ENCODE measurements around the gene PCBP4.
"Not testable (repeated sequence)": the region's sequence is repeated elsewhere in the genome, so short reads cannot be mapped to it uniquely, and the experiment has no call there.

PCBP4 gene

DNA sequence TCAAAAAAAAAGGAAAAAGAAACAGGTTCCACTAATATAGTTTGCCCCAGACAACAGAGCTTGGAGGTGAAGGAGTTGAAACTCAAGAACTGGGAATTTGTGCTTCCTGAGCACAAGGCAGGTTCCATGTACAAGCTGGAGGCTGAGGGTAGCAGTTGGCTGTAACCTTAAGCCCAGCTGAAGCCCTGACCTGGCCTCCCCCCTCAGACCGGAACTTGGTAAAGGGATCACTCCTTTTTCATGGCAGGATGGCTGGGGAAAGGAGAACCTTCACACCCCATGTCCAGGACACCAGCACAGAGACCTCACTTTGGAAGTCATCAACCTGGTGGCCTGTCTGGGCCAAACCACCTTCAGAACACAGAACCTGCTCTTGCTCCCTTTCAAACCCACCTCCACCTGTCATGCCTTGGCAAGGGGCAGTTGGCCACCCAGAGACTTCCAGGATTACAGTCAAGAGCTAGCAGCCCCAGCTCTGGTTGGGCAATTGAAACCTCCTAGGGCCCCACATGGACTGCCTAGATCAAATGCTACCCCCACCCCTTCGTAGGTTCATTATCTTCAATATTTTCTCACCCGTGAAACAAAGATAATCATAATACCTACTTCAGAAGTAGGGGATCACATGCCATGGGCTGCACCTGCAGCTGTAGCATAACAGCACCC, 24.9 kb upstream of the PCBP4 start:
- peaks cover 32% of the 10 kb centered on the region for H3K36me3 ChIP-seq (ENCODE audit: control insufficient read depth, insufficient read depth, low read length, severe bottlenecking)
- H3K4me1 ChIP-seq (ENCODE audit: control insufficient read depth, insufficient read depth, low read length) = peaks cover 41% of the 10 kb centered on the region
- peak overlapping the region; percentile 14 for H3K9ac ChIP-seq (ENCODE audit: low read length)
- no peak overlapping the region for H3K4me3 ChIP-seq (ENCODE audit: low read length)
- H3K27me3 ChIP-seq (replicated peaks; ENCODE audit: control insufficient read depth, insufficient read depth, low read length) = no peaks in the 10 kb centered on the region
- no peak for DNase-seq (ENCODE audit: low read depth)
- no peaks in the 10 kb centered on the region for H3K9me3 ChIP-seq (ENCODE audit: control insufficient read depth, low read length)

DNA sequence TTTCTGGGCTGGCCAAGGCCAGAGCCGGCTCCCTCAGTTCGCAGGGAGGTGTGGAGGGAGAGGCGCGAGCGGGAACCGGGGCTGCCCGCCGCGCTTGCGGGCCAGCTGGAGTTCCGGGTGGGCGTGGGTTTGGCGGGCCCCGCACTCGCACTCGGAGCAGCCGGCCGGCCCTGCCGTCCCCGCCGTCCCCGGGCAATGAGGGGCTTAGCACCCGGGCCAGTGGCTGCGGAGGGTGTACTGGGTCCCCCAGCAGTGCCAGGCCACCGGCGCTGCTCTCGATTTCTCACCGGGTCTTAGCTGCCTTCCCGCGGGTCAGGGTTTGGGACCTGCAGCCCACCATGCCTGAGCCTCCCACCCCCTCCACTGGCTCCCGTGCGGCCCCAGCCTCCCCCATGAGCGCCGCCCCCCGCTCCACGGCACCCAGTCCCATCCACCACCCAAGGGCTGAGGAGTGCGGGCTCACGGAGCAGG, 23.3 kb upstream of the PCBP4 start:
- not testable (repeated sequence) for H3K9me3 ChIP-seq (ENCODE audit: control insufficient read depth, low read length); H3K4me3 ChIP-seq (ENCODE audit: low read length); DNase-seq (ENCODE audit: low read depth); H3K27me3 ChIP-seq (replicated peaks; ENCODE audit: control insufficient read depth, insufficient read depth, low read length)
- H3K36me3 ChIP-seq (ENCODE audit: control insufficient read depth, insufficient read depth, low read length, severe bottlenecking) = peaks cover 37% of the 10 kb centered on the region
- H3K9ac ChIP-seq (ENCODE audit: low read length) = peak overlapping the region; percentile 81
- peaks cover 49% of the 10 kb centered on the region for H3K4me1 ChIP-seq (ENCODE audit: control insufficient read depth, insufficient read depth, low read length)

DNA sequence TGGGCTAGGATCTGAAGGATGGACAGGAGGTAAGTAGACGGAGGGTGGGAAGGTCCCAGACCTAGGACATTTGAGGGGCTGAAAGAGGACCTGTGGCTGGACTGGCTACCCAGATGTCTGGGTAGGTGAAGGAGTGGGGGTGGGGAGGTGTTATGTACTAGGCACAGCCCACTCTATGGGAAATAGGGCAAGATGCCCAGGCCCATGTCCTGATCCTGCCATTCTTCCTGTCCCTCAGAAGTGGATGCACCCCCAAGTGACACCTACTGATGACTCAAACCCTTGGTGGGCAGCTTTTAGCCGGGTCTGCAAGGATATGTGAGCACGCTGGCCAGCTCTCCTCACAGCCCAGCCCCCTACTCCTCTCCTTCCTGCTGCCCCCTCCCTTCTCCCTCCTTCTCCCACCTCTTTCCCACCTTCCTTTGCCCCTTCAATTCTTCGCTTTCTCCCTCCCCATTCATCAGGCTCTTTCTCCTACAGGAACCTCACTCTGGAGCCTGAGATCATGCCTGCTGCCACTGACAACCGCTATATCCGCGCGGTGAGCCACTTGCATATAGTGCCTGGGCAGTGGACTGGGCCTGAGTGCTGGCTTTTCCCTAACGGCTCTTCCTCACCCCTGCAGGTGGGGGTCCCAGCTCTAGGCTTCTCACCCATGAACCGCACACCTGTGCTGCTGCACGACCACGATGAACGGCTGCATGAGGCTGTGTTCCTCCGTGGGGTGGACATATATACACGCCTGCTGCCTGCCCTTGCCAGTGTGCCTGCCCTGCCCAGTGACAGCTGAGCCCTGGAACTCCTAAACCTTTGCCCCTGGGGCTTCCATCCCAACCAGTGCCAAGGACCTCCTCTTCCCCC, 21.3 kb upstream of the PCBP4 start:
- H3K9ac ChIP-seq (ENCODE audit: low read length) = peak overlapping the region; percentile 81
- peaks cover 21% of the 10 kb centered on the region for H3K36me3 ChIP-seq (ENCODE audit: control insufficient read depth, insufficient read depth, low read length, severe bottlenecking)
- H3K4me1 ChIP-seq (ENCODE audit: control insufficient read depth, insufficient read depth, low read length) = peaks cover 53% of the 10 kb centered on the region
- no peak overlapping the region for H3K4me3 ChIP-seq (ENCODE audit: low read length)
- no peak for DNase-seq (ENCODE audit: low read depth)
- no peaks in the 10 kb centered on the region for H3K9me3 ChIP-seq (ENCODE audit: control insufficient read depth, low read length)
- no peaks in the 10 kb centered on the region for H3K27me3 ChIP-seq (replicated peaks; ENCODE audit: control insufficient read depth, insufficient read depth, low read length)

DNA sequence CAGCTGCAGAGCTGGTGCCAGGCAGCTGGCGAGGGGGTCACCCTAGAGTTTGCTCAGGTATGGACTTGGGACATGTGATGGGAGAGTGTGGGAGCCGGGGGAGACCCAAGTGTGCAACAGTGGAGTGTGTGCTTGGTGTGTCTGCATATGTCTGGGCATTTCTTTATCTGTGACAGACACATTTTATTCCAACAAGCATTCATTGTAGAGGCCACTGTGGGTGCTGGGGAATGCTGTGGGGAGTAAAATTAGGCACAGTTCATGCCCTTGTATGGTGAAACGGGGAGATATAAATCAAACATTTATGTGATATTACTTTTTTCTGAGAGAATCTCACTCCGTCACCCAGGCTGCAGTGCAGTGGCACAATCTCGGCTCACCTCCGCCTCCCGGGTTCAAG, 20.3 kb upstream of the PCBP4 start:
- DNase-seq (ENCODE audit: low read depth) = no peak
- peaks cover 50% of the 10 kb centered on the region for H3K4me1 ChIP-seq (ENCODE audit: control insufficient read depth, insufficient read depth, low read length)
- H3K36me3 ChIP-seq (ENCODE audit: control insufficient read depth, insufficient read depth, low read length, severe bottlenecking) = peaks cover 14% of the 10 kb centered on the region
- H3K9ac ChIP-seq (ENCODE audit: low read length) = no peak overlapping the region
- H3K9me3 ChIP-seq (ENCODE audit: control insufficient read depth, low read length) = no peaks in the 10 kb centered on the region
- no peaks in the 10 kb centered on the region for H3K27me3 ChIP-seq (replicated peaks; ENCODE audit: control insufficient read depth, insufficient read depth, low read length)
- no peak overlapping the region for H3K4me3 ChIP-seq (ENCODE audit: low read length)

DNA sequence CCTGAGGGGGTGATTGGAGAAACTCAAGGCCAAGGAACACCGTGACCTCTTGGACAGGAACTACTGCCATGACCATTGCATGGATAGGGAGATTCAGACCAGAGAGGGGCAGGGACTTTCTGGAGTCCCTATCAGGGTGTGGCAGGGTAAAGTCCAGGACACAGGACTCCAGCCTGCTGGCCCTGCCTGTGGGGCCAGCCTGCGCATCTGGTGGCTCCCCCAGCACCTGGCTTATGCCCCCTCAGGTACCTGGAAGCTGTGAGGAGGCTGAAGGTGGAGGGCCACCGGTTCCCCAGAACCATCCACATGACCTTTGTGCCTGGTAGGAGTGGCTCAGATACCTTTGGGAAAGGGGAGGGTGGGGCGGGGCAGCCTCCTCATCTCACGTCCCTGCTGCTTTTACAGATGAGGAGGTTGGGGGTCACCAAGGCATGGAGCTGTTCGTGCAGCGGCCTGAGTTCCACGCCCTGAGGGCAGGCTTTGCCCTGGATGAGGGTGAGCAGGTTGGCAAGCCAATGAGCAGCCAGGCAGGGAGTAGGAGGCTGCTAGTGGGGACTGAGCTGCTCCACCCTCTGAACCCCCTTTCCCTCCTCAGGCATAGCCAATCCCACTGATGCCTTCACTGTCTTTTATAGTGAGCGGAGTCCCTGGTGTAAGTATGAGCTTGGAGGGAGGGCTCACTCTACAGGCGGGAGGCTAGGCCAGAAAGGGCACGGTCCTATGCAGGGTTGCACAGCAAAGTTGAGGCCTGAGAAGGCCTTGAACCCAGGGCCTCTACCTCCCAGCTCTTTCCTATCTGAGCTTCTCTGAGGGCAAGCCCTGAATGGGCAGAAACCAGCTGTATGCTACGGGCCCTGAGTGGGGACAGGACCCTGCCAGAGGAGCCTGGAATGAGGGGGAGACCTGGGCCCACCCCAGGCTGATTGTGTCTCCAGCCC, 19.0 kb upstream of the PCBP4 start:
- Histone ChIP-seq H3K36me3 (ENCODE audit: control insufficient read depth, insufficient read depth, low read length, severe bottlenecking) (peaks cover 6% of the 10 kb centered on the region), H3K27me3 (replicated peaks; ENCODE audit: control insufficient read depth, insufficient read depth, low read length) (no peaks in the 10 kb centered on the region), H3K4me3 (ENCODE audit: low read length) (no peak overlapping the region), H3K9ac (ENCODE audit: low read length) (no peak overlapping the region), H3K4me1 (ENCODE audit: control insufficient read depth, insufficient read depth, low read length) (peaks cover 51% of the 10 kb centered on the region), H3K9me3 (ENCODE audit: control insufficient read depth, low read length) (no peaks in the 10 kb centered on the region)
- DNase-seq (ENCODE audit: low read depth) = no peak

DNA sequence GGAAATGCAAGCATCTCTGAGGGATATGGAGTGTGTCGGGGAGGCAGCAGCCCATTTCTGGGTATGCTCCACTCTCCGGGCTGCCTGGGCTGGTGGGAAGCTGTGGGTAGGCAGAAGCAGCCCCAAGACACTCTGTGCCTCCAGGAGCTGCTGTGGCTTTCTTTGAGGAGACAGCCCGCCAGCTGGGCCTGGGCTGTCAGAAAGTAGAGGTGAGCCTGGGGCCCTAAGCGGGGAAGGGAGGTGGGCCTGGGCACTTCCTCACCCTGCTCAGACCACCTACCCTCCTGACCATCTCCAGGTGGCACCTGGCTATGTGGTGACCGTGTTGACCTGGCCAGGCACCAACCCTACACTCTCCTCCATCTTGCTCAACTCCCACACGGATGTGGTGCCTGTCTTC, 17.8 kb upstream of the PCBP4 start:
- H3K27me3 ChIP-seq (replicated peaks; ENCODE audit: control insufficient read depth, insufficient read depth, low read length) = no peaks in the 10 kb centered on the region
- DNase-seq (ENCODE audit: low read depth) = no peak
- H3K4me1 ChIP-seq (ENCODE audit: control insufficient read depth, insufficient read depth, low read length) = peaks cover 48% of the 10 kb centered on the region
- H3K36me3 ChIP-seq (ENCODE audit: control insufficient read depth, insufficient read depth, low read length, severe bottlenecking) = peaks cover 13% of the 10 kb centered on the region
- H3K9ac ChIP-seq (ENCODE audit: low read length) = peak overlapping the region; percentile 82
- H3K4me3 ChIP-seq (ENCODE audit: low read length) = no peak overlapping the region
- H3K9me3 ChIP-seq (ENCODE audit: control insufficient read depth, low read length) = no peaks in the 10 kb centered on the region

DNA sequence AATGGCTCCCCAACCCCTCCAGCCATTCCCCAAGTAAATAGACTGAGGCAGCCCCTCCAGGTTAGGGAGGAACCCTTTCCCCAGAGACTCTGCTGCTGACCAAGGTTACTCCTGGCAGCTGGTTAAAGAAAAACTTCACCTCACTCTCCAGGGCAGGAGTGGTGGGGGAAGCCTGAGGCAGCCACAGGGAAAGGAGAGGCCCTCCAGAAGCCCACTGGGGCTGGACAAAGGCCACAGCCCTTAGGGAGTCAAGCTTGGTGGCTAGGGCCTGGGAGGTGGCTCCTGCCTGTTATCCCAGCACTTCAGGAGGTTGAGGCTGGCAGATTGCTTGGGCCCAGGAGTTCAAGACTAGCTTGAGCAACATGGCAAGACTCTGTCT, 17.0 kb upstream of the PCBP4 start:
- peak overlapping the region; percentile 82 for H3K9ac ChIP-seq (ENCODE audit: low read length)
- peaks cover 41% of the 10 kb centered on the region for H3K4me1 ChIP-seq (ENCODE audit: control insufficient read depth, insufficient read depth, low read length)
- H3K9me3 ChIP-seq (ENCODE audit: control insufficient read depth, low read length) = no peaks in the 10 kb centered on the region
- H3K36me3 ChIP-seq (ENCODE audit: control insufficient read depth, insufficient read depth, low read length, severe bottlenecking) = peaks cover 13% of the 10 kb centered on the region
- DNase-seq (ENCODE audit: low read depth) = no peak
- H3K27me3 ChIP-seq (replicated peaks; ENCODE audit: control insufficient read depth, insufficient read depth, low read length) = no peaks in the 10 kb centered on the region
- peak overlapping the region; percentile 81 for H3K4me3 ChIP-seq (ENCODE audit: low read length)

DNA sequence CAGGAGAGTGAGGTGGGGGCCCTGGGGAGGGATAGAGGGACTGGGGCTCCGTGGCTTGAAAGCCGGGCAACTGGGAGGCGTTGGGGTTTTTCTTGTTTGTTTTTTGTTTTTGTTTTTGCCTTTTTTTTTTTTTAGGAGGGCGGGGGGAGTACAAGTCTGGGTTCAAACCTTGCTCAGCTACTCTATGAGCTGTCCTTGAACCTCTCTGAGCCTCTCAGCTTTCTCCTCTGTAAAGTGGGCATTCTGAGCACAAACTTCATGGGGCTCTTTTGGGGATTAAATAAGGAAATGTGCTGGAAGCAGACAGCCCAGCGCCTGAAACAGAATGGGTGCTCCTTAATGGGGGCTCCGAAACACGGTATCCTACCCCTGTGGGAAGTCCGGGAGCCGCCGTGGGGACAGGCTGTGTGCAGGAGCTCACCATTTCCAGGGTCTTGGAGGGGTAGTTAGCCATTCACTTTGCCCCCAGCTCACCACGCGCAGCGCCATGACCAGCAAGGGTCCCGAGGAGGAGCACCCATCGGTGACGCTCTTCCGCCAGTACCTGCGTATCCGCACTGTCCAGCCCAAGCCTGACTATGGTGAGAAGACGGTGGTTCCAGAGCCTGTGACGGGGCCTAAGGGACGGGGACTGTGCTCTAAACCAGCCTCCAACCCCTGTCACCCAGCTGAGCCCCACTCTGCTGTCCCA, 16.5 kb upstream of the PCBP4 start:
- Histone ChIP-seq H3K4me1 (ENCODE audit: control insufficient read depth, insufficient read depth, low read length) (peaks cover 36% of the 10 kb centered on the region), H3K27me3 (replicated peaks; ENCODE audit: control insufficient read depth, insufficient read depth, low read length) (no peaks in the 10 kb centered on the region), H3K9ac (ENCODE audit: low read length) (peak overlapping the region; percentile 82), H3K9me3 (ENCODE audit: control insufficient read depth, low read length) (no peaks in the 10 kb centered on the region), H3K36me3 (ENCODE audit: control insufficient read depth, insufficient read depth, low read length, severe bottlenecking) (peaks cover 13% of the 10 kb centered on the region), H3K4me3 (ENCODE audit: low read length) (peak overlapping the region; percentile 81)
- no peak for DNase-seq (ENCODE audit: low read depth)

DNA sequence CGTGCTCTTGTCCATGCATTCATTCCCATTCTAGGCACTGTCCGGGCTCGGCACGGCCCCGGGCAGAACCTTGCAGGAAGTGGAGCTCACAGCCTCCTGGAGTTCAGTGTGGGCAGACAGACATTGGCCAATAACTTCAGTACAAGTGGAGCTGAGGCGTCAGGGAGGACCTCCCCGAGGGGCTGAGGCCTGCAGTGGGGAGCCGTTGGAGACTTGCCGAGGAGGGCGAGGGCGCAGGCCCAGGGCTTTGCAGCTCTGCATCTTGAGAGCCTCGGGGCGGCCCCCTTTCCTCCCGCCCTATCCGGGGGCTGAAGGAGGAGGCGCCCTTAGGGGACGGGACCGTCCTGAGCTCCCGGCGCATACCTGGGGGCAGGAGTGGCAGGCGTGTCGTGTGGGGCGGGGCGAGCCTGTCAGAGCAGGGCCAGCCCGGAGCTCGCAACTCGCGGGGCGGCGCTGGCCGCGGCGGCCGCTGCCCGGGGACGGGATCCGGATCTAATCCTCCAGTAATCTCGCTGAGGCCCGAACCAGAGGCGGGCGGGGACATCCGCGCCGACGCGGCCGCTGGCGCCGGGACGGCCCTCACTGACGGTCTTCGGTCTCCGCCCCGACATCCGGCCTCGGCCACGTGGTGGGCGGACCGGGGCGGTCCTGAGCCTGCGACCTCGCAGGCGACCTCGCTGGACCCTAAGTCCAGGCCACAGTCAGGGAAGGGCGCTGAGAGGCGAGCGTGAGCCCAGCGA, 15.8 kb upstream of the PCBP4 start, which contains the start of gene ACY1:
TSS of gene ACY1 (plus strand) at position 698 of the 740 bp plus-strand sequence. CDS start 530 bp downstream, outside the sequence.
- Histone ChIP-seq H3K36me3 (ENCODE audit: control insufficient read depth, insufficient read depth, low read length, severe bottlenecking) (peaks cover 13% of the 10 kb centered on the region), H3K27me3 (replicated peaks; ENCODE audit: control insufficient read depth, insufficient read depth, low read length) (no peaks in the 10 kb centered on the region), H3K9me3 (ENCODE audit: control insufficient read depth, low read length) (no peaks in the 10 kb centered on the region), H3K9ac (ENCODE audit: low read length) (peak within 1 kb of the TSS; percentile 82), H3K4me1 (ENCODE audit: control insufficient read depth, insufficient read depth, low read length) (peaks cover 33% of the 10 kb centered on the region), H3K4me3 (ENCODE audit: low read length) (peak within 1 kb of the TSS; percentile 81)
- DNase-seq (ENCODE audit: low read depth) = peak; percentile 93

DNA sequence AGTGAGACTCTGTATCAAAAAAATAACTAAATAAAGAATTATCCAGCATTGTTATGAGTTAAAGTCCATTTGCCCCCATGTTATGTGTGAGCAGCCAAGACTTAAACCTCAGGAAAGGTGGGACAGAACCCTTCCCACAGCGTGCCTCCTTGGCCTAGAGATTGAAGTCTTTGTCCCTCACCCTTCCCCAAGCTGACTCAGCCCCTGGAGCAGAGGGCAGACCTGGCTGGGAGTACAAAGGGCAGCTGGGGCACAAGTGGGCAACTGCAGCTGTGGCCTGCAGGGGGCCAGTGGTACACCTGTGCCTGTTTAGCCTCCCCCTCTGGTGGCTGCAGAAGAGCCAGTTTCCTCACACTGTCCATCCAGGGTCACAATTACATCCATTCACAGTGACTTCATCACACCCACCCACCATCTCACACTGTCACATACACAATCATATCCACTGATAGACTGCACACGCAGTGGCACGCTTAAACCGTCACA, 15.1 kb upstream of the PCBP4 start:
- Histone ChIP-seq H3K4me1 (ENCODE audit: control insufficient read depth, insufficient read depth, low read length) (peaks cover 33% of the 10 kb centered on the region), H3K36me3 (ENCODE audit: control insufficient read depth, insufficient read depth, low read length, severe bottlenecking) (peaks cover 13% of the 10 kb centered on the region), H3K4me3 (ENCODE audit: low read length) (peak overlapping the region; percentile 81), H3K9ac (ENCODE audit: low read length) (peak overlapping the region; percentile 82), H3K9me3 (ENCODE audit: control insufficient read depth, low read length) (no peaks in the 10 kb centered on the region), H3K27me3 (replicated peaks; ENCODE audit: control insufficient read depth, insufficient read depth, low read length) (no peaks in the 10 kb centered on the region)
- DNase-seq (ENCODE audit: low read depth) = no peak
